ENCODE results near the gene SUSD1.
"Not testable (repeated sequence)": the region's sequence is repeated elsewhere in the genome, so short reads cannot be mapped to it uniquely, and the experiment has no call there.

Gene SUSD1

GRCh38 chr9:112173489-112174221 lies 1.4 kb downstream of the SUSD1 start:
- DNase-seq, result no peak

GRCh38 chr9:112170968-112171367 lies 4.1 kb downstream of the SUSD1 start:
- DNase-seq, result no peak

DNA sequence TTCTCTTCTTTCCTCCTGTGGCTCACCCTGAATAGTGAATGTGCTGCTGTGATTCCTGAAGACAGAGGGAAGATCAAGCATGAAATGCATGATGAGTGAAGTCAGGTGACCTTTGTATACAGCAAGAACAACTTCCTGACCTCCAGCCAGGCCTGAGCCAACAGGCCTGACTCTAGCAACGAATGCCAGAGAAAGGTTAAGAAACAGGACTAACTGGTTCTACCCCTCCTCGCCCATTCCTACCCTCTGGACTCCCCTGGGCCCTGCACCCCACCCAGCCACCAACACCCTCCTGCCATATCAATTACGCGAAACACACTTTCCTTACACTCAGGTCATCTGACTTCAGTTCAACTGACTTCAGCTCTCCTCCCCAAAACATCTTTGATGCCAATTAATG lies 4.9 kb downstream of the SUSD1 start:
- DNase-seq, result no peak

- no peak for DNase-seq
These were observed 5.7 kb downstream of the SUSD1 start for GRCh38 chr9:112169368-112169767.

DNA sequence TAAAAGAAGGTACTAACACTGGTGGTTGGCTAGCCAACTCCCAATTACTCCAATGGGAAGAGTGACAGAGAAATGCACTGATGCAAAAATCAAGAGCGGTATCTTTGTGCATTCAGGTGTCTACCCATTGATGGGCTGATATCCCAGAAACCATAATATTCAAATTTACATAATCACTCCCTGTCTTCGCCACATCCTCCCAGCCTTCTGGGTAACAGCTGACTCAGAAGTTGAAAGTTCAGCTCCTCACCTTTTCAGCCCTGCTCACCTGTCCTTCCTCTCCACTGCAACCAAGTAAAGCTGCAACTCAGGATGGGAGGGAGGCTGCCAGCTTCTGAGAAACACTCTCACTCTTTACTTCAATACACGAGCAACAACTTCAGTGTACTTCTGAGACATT lies 6.9 kb downstream of the SUSD1 start:
- DNase-seq, result no peak

GRCh38 chr9:112166176-112167140 lies 8.6 kb downstream of the SUSD1 start:
- no peak for DNase-seq

GRCh38 chr9:112162621-112163413 lies 12.3 kb downstream of the SUSD1 start:
- DNase-seq, result no peak

DNA sequence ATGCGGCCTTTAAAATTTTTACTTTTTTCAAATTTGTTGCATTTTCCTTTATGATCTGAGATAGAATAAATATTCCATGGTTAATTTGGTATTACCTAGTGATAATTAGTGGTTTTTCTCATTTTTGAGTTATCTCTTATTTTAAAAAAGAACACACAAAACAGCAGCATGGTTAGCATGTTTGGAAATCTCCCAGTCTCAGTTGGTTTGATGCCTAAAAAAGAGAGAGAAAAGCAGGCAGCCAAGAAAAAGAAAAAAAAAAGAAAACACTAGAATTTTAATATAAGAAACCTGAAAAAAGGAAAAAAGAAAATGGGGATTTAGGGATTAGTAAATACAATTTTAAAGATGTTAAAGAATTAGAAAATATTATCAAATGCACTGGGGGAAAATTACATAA lies 15.3 kb downstream of the SUSD1 start:
- no peak for DNase-seq

DNA sequence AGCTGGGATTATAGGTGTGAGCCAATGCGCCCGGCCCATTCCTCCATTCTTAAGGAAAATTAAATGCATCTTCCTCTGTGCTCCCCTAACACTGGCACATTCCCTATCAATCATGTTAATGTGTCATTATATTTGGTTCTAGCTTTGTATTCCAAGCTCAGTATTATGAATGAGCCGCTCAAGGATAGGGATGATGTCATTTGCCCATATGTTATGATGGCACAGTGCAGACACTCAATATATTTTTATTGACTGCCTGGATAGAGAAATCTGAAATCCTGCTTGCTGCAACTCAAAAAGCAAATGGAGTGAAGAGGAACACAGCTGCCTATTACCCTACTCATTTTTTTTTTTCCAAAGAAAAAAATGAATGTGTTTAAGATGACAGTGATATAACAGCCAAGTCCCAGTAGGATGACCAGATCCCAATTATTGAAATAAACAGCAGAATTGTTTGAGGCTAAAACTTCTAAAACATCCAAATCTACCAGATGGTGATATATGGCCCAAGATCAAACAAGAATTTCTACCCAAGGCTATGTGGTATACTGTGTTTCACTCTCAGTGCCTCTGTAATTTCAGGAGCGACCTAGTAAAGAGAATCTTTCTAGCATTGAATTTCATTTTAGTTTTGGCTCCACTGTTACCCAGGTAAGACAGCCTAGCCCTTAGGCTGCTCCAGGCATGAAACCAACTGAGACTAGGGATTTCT lies 16.3 kb downstream of the SUSD1 start:
- no peak for DNase-seq

DNA sequence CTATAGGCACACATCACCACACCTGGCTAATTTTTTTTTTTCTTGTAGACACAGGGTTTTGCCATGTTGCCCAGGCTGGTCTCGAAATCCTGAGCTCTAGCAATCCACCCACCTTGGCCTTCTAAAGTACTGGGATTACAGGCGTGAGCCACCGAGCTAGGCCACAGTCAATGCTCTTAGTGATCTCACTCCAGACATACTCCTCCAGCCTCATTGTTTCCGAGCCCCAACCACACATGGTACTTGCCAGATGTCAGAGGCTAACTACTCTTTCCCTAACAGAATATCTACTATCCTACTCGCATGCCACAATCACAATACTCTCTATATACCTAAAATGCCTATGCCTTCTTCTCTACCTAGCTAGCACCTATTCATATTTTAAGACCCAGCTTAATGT lies 17.1 kb downstream of the SUSD1 start:
- no peak for DNase-seq

- no peak for DNase-seq
These were observed 18.0 kb downstream of the SUSD1 start for GRCh38 chr9:112157087-112157486.

- DNase-seq, result no peak
These were observed 25.9 kb downstream of the SUSD1 start for GRCh38 chr9:112149211-112149610.

DNA sequence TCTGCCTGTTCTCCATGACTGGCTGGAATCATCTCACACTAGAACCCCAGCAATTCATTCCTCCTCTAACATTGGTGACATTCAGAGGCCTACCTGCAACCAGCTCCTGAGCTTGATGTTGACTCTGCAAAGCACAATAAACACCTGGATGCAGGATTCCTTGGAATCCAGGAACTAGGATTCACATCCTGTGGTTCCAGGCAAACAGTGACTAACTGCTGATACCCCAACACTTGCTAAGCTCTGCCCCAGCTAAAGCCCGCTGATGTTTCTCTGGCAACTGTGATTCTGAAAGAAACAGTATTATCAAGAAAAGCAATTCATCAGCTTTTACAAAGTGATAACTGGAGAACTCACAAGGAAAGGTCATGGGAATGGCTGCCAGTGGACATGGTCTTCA lies 29.2 kb downstream of the SUSD1 start:
- DNase-seq, result no peak

GRCh38 chr9:112144807-112145206 lies 30.3 kb downstream of the SUSD1 start:
- DNase-seq, result no peak

DNA sequence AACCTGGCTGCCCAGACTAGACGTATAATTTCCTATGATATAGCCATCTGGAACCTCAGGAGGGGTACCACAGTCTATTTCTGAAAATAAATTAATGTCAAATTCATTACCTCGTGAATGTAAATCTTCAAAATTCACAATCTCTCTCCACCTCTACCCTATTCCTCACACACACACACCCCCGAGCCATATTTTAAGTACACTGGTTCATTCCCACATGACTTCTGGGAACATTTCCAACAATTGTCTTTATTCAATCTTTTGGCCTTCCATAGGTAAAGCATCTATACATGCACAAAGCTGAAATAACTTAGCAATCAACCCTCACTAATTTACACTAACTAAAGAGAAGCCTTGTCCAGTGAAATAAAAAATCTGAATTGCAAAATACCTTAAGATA lies 32.7 kb downstream of the SUSD1 start:
- DNase-seq, result no peak

DNA sequence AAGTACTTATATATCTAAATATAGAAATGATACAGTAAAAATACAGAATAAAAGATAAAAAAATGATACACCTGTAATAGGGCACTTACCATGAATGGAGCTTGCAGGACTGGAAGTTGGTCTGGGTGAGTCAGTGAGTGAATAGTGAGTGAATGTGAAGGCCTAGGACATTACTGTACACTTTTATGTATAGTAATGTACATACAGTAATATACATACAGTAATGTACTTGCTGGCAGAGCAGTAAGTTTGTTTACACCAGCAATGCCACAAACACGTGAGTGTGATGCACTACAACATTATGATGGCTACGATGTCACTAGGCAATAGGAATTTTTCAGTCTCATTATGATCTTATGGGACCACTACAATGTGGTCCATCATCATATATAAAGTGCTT lies 34.2 kb downstream of the SUSD1 start:
- no peak for DNase-seq

DNA sequence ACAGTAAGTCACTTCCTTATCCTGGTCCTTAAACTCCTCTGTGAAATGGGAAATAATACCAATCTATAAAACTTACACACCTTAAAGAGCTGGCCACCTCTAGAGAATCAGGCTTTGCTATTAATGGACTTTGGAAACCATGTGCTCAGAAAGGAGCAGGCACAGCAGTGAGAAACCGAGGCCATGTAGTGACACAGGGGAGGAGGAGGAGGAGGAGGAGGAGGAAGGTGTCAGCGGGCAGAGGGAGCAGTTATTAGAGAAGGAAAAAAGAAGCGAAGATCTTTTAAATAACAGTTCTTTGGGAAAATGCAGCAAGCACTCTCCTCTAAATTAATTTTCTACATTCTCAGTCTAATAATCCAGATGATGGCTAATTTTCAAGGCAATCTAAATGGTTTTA lies 38.0 kb downstream of the SUSD1 start:
- DNase-seq, result no peak

DNA sequence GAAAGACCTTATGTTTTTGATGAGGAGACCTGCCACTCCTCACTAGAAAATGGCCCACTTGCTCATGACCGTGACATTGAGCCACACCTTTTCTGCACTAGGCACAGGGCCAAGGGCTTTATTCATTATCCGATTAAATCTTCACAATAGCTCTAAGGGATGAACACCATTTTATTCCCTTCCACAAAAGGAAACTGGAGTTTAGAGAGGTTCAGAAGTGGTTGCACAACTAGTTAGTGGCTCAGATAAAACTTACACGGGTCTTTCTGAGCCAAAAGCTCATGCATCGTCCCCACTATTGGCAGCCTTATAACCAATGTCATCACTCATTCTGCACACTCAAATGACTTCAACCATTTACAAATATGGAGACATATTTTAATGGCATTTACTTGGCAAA lies 39.4 kb downstream of the SUSD1 start:
- DNase-seq, result no peak

GRCh38 chr9:112133806-112134205 lies 41.3 kb downstream of the SUSD1 start:
- not testable (repeated sequence) for DNase-seq

GRCh38 chr9:112132356-112132755 lies 42.7 kb downstream of the SUSD1 start:
- no peak for DNase-seq

DNA sequence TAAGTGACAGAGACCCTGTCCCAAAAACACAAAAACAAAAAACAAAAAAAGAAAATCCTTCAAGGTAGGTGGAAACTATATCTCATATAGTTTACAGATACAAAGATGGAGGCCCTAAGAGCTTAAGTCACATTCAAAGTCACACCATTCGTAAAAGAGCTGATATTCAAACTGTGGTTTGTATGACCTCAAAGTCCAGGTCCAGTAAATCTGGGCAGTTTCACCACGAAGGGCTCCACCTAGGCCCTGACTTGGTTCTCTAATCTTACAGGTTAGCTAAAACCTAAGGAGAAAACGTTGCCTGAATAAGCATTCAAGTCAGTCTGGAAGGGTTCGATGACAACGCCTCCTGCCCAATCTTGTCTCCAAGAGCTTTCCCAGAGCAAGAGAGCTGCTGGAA lies 44.1 kb downstream of the SUSD1 start:
- no peak for DNase-seq

DNA sequence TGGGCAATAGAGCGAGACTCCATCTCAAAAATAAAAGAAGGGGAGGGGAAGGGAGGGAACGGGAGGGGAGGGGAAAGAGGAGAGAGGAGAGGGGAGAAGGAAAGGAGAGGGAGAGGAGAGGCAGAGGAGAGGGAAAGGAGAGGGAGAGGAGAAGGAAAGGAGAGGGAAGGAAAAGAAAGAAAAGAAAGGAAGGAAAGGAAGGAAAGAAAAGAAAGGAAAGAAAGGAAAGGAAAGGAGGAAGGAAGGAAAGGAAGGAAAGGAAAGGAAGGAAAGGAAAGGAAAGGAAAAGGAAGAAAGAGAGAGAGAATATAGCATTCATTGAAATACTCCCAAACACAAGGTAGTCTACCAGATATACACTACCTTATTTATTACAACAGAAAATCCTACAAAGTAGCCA lies 44.8 kb downstream of the SUSD1 start:
- DNase-seq, result no peak

DNA sequence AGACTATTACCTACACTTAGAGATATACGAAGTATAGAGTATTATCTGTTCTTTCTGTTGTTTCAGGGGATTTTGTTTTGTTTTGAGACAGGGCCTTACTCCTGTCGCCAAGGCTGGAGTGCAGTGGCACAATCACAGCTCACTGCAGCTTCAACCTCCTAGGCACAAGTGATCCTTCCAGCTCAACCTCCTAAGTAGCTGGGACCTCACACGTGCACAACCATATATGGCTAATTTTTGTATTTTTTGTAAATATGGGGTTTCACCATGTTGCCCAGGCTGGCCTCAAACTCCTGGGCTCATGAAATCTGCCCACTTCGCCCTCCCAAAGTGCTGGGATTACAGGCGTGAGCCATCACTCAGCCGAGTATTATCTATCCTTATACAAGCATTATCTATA lies 45.9 kb downstream of the SUSD1 start:
- DNase-seq, result no peak

Measured in NCI-H526 treated with DMSO at 0.1 percent for 48 hours (cell line).